NCI-H510A (cell line): ENCODE results near the gene GPS1.
"Not testable (repeated sequence)": the region's sequence is repeated elsewhere in the genome, so short reads cannot be mapped to it uniquely, and the experiment has no call there.

Source experiments
- DNase-seq: peaks from one replicate; lab custom pipeline; 2025; lab: John Stamatoyannopoulos, UW

GPS1 gene

DNA sequence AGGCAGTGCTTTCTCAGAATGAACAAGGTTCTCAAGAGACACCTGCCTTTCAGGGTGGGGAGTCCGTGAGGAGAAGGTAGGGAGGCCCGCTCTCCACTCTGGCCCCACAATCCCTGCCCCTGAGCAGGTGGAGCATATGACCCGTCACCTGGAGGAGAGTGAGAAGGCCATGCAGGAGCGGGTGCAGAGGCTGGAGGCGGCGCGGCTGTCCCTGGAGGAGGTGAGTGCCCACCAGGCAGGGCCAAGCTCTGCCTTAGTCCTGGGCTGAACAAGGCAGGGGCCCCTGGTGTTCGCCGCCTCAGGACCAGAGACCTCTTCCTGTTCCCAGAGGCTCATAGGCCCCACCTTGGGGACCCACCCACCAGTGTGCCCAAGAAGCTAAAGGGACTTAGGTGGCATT is 22.7 kb upstream of the GPS1 start:
- no peak for DNase-seq

DNA sequence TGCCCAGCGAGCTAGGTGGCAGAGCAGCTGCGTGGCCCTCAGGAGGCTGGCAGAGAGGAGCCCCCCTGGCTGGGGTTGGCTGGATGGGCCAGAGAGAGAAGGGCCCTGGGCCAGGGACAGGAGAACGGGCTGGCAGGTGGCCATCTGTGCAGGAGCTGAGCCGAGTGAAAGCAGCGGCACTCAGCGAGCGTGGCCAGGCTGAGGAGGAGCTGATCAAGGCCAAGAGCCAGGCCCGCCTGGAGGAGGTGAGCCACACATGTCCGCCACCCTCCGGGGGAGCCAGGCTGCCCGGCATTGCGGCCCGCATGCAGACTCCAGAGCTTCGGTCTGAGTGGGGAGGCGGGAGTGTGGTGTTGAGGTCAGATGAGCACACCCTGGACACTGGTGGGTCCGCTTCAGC is 22.3 kb upstream of the GPS1 start:
- DNase-seq: no peak

DNA sequence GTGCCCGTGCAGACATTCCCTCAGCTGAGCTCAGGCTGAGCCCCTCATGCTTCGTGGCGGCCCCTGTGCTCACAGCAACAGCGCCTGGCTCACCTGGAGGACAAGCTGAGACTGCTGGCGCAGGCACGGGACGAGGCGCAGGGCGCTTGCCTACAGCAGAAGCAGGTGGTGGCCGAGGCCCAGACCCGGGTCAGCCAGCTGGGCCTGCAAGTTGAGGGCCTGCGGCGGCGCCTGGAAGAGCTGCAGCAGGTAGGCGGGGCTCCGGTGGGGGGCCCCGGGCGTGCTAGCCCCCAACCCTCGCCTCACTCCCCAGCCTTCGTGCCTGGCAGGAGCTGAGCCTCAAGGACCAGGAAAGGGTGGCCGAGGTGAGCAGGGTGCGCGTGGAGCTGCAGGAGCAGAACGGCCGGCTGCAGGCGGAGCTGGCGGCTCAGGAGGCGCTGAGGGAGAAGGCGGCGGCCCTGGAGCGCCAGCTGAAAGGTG is 21.7 kb upstream of the GPS1 start:
- no peak for DNase-seq

DNA sequence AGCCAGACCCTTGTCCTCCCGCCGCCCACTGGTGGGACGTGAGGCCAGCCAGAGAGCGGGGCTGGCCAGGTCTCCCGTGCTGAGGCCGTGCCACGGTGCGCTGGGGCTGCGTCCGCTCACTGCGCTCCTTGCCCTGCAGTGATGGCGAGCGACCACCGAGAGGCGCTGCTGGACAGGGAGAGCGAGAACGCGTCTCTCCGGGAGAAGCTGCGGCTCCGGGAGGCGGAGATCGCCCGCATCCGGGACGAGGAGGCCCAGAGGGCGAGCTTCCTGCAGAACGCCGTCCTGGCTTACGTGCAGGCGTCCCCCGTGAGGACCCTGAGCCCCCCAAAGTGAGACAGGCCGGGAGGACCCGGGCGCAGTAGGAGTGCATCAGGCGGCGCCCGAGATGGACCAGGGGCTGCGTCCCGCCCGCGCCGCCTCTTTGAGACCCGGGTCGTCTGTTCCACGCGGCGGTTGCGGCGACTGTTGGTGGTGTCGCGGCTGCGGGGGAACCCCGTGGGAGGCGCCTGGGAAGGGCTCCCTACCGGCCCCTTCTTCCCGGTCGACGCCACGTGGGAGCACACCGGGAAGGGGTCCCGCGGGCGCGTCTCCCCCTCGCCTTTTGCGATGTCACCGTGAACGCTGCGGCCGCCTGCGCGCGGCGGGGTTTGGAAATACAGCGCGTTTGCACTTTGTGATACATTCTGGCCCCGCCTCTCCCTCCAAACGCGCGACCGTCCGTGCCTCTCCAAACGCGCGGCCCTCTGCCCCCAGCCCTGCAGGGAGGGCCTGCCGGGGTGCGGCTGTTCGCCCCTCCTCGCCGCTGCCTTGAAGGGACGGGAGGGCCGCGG is 21.0 kb upstream of the GPS1 start:
- peak; percentile 68 for DNase-seq

DNA sequence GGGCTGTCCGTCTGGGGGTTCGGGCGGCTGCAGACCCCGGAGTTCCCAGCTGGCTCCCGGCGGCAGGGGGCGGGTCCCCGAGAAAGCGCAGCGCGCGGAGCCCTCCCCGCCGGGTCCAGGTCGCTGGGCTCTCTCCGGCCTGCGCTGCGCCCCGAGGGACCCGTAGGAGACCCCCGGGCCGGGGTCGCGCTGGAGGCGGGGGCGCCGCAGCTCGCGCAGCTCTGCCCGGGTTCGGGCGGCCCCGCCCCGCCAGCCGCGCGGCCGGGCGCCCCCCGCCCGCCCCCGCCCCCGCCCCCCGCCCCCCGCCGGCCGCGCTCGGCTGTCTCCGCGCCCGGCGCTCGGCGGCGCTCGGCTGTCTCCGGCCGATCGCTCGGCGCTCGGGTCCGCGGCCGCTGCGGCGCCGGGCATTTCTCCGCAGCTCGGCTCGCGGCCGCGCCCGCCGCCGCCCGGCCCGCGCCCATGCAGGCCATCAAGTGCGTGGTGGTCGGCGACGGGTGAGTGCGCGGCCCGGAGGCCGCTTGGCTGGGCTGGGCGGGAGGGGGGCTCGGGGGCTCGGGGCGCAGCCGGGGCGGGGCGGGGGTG is 20.3 kb upstream of the GPS1 start, which contains the start of gene RAC3:
Gene RAC3 (plus strand): TSS at position 376 of the 582 bp plus-strand sequence. CDS start 84 bp downstream, at position 460.
- peak; percentile 42 for DNase-seq

DNA sequence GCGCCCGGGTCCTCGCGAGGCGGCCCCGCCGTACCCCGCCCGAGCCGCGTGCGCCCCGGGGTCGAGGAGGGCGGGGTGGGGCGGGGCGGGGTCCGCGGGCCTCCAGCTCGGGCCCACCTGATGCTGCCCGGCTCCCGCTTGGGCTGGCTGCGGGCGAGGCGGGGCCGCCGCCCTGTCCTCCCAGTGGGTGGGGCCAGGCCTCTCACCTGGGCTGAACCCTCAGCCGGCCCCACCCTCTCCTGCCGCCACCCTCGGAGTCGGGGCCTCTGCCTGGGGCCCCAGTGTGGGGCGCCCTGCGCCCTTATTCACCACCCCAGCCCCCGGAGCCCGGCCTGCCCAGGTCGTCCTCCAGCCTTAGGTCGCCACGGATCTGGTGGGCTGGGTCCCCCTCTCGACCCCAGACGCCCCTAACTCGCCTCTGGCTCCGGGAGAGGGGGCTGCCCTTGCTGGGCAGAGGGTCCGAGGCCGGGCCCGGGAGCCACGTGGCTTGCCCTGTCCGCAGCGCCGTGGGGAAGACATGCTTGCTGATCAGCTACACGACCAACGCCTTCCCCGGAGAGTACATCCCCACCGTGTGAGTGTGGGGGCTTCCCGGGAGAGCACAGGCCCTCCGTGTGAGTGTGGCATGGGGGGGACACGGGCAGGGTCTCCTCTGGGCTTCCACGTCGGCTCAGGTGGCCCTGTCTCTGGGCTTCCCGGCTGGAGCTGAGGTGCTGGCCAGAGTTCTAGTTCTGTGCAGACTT is 19.6 kb upstream of the GPS1 start:
- peak; percentile 67 for DNase-seq

DNA sequence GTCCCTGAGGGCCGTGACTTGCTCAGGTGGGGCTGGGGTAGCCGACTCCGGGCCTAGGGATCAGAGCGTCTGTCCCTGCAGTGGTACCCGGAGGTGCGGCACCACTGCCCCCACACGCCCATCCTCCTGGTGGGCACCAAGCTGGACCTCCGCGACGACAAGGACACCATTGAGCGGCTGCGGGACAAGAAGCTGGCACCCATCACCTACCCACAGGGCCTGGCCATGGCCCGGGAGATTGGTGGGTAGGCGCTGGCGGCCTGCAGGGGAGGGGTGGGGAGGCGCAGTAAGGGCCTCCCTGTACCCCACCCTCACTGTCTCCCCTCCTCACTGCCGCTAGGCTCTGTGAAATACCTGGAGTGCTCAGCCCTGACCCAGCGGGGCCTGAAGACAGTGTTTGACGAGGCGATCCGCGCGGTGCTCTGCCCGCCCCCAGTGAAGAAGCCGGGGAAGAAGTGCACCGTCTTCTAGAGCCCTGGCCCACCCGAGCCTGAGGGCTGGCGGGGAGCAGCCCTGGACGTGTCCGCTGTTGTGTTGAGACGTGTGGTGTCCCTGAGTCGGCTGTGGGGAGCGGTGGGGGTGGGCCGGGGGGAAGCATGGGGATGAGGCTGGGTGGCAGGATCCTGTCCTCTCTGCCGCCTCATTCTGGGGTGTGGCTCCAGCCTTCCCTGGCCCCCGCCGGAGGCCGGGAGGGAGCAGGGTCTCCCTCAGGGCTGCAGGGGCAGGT is 18.2 kb upstream of the GPS1 start:
- no peak for DNase-seq

DNA sequence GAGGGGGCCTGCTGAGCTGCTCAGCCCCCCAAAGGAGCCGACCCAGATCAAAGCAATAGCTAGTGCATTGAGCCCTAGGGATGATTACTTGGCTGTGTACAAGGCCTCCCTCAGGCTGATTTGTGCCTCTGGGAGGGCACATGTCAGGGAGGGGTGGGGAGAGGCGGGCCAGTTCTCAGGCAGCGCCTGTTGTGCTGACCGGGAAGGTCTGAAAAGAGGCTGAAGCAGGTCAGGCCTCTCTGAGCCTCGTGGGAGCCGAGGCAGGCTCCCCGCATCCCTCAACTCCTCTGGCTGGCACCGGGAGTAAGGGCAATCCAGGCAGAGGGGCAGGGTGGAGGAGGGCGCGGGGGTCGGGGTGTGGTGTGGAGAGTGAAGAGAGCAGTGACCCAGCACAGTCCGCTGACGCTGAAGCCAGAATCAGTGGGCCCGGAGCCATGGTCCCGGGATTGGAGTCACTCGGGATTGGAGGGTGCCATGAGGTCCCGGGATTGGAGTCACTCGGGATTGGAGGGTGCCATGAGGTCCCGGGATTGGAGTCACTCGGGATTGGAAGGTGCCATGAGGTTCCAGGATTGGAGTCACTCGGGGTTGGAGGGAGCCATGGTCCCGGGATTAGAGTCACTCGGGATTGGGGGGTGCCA is 17.2 kb upstream of the GPS1 start:
- no peak for DNase-seq

DNA sequence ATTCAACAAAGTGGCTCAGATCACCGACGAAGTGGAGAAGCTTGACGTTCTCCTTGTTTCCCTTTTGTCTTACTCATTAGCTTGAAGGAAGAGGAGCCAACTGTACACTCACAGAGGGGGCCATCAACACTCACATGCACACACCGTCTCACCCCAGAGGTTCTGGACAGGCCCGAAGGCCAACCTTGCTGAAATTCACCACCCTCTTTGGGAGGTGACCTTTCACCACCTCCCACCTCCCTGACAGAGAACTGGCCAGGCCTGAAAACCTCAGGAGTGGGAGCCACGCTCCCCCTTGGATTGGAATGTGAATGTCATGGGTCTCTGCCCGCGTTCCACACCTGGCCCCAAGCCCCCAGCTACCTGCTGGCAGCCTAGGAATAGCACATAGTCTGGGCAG is 16.2 kb upstream of the GPS1 start:
- DNase-seq: no peak

DNA sequence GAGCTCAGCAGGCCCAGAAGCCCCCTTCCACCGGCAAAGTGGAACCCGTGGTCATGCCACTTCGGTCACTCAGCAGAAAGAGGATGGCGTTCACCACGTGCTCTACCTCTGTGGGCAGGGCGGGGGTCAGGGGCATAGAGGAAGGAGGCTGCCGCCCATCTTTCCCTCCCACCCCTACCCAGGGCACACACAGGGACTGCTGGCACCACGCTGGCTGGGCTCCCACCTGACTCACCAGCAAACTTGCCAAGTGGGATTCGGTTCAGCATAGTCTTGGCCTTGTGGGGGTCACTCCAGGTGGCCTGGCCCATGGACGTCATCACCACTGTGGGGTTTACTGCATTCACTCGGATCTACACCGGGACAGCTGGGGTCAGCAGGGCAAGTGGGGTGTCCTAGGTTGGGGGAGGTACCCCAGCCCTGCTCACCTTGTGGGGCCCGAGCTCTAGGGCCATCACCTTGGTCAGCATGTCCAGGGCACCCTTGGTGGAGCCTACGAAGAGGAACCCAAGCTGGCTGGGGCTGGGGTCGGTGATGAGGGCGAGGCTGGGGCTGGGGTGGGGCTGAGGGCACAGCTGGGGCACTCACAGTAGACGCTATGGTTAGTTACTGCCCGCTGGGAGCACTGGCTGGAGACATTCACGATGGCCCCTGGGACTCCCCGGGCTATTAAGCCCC is 15.6 kb upstream of the GPS1 start:
- DNase-seq: no peak

DNA sequence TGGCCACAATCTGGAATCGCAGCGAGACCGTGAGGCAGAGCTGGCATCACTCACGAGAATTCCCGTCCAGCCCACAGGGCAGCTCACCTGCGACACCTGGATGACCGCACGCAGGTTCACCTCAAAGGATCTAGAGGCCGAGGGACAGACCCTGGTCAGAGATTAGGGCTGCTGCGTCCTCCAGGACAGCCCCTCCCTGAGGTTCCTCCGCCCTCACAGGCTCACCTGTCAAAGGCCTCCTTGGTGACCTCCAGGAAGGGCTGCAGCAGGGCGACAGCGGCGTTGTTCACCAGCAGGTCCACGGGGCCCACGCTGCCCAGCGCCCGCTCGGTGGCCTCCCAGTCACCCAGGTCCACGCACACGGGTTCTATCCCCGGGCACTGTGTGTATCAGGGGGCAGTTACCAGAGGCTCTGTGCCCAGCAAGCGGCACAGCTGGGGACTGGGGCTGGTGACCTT is 15.0 kb upstream of the GPS1 start:
- no peak for DNase-seq

DNA sequence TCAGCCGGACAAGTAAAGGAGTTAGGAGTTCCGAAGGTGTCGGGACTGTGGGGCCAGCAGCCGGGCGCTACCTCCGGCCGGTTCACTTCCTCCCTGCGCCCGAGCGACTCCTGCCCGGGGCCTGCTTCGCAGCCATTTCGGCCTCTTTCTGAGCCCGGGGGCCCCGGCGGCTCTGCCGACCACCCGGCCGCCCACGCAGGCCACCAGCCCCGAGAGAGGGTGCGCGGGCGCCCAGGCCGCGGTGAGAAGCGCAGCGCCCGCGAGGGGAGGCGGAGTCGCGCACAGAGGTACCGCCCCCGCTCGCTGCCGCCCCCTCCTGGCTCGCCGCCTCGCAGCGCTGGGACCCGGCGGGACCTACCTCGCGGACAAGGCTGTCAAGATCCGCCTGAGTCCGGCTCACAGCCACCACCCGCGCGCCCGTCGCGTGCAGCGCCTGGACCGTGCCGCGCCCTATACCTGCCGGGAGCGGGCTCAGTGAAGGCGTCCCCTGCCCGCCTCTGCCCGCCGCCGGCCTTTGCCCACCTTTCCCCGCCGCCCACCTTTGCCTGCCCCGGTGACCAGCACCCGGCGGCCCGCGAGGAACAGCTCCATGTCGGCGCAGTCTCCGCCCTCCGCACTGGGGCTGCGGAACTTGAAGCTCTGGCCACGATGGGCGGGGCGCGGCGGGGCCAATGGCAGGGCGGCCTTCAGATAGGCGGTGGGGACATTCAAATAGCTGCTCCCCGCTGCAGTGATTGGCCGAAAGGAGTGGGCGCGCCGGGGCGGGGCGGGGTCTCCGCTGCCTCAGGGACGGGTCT is 14.4 kb upstream of the GPS1 start, which contains the start of gene DCXR:
Gene DCXR (minus strand): TSS at position 606 of the 797 bp plus-strand sequence. CDS start 15 bp downstream, at position 591.
- DNase-seq: peak; percentile 96

DNA sequence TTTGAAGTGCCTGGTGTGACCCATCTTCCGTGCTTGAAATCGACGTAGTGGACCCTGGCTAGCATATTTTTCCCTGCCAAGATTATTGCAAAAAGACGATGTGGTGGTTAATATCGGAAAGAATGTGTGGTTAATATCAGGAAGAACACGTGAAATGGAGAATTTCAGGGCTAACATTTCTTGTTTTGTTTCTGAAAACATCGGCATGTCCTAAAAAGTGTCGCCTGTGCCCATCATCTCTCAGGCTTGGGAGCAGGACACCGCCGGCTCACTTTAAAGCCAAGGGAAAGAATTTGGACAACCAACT is 13.9 kb upstream of the GPS1 start:
- DNase-seq: no peak

DNA sequence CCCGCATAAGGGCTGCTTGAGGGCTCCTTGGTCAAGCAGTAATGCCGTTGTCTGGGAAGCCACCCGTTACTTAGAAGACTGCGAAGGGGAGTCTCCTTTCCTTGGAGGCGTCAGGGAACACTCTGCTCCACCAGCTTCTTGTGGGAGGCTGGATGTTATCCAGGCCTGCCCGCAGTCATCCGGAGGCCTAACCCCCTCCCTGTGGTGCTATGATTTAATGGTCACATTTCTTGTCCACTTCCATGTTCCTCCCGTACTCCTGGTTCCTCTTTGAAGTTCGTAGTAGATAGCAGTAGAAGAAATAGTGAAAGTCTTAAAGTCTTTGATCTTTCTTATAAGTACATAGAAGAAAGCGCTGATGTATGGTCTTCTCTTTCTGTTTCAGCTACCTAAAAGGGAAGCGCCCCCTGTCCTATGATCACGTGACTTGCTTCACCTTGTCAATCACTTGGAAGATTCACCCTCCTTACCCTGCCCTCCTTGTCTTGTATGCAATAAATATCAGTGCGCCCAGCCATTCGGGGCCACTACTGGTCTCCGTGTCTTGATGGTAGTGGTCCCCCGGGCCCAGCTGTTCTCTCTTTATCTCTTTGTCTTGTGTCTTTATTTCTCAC is 12.8 kb upstream of the GPS1 start:
- not testable (repeated sequence) for DNase-seq

DNA sequence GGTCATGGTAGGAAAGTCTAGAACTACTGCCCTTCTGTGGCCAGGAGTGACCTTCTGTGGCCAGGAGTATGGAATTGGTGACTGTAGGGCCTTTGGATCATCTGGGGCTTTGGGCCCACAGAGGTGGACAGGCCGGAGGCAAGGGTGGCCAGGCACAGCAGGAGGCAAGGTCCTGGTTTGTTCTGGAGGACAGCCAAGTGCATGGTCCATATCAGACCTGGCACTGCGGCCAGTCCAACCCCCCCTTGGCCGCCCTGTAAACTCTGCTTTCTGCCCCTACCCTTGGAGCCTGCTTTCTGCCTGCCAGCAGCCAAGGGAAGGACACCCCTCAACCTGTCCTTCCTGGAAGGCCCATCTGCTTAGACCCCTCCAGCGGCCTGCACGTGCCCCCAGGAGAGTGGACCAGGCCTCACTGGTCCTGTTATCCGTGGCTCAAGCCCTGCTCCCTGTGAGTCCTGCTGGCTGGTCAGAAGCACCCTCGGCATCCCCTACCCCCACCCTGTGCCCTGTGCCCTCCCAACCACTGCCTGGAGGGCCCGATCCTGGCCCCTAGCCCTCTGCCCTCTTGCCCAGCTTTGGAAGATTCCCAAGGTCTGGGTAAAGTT is 11.9 kb upstream of the GPS1 start:
- no peak for DNase-seq

DNA sequence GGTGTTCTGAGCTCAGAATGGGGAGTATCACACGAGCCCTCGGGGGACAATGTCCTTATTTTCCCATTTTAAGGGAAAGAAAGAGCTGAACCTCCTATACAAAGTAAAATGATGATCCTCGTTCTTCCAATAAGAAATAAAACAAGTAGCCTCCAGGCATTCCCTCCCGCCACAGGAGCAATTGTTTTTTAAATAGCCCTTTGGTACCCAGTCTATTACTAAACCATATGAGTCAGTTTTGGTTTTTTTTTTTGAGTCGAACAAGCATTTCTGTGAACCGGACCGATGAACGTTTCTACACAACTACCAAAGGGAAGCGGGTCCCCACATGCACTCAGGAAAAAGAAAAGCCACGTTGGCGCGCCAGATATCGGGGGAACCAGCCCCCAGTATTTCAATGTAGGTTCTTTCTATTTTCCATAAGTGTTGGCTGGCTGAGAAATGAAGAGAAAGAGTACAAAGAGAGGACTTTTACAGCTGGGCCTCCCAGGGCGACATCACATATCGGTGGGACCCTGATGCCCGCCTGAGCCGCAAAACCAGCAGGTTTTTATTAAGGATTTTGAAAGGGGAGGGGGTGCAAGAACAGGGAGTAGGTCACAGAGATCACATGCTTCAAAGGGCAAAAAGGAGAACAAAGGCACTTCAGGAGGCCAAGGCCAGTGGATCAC is 10.4 kb upstream of the GPS1 start:
- no peak for DNase-seq

DNA sequence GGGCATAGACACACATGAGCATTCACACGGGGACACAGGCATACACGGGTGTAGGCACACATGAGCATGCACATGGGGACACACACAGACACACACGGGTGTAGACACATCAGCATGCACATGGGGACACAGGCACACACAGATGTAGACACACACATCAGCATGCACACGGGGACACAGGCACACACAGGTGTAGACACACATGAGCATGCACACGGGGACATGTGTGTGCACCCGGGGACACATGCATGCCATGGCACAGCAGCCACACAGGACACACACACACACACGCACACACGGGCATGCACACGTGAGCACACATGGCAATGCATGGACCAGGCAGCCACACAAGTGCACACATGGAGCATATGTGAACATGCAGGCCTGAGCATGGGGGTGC is 9.0 kb upstream of the GPS1 start:
- DNase-seq: no peak

DNA sequence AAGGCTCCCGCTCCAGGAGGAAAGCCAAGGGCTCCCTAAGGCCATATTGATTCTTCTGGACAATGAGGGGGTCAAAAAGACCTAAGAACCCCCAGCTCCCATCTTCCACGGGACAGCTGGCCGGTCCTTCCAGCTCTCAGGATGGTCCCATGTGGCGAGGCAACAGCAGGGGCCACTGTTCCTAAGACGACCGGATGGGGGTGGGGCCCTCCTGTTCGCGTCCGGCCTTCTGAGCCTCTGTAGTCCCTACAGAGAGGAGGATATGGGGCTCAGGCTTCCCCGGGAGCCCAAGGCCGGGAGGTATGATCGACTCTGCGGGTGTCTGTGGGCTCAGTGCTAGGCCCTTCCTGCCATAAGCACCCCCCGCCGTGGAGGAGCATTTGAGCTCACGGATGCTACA is 8.2 kb upstream of the GPS1 start:
- DNase-seq: no peak
